Stimulated activated CD8-positive, alpha-beta memory T cell treated with anti-CD3 and anti-CD28 coated beads, Interleukin-12 subunit alpha, Interleukin-12 subunit beta, amount 100 ng/mL, for 24 hours (primary cell): ENCODE measurements around the gene COX4I1.
"Not testable (repeated sequence)": the region's sequence is repeated elsewhere in the genome, so short reads cannot be mapped to it uniquely, and the experiment has no call there.

Experiments
- DNase-seq: peaks from one replicate; pipeline ENCODE4 v3.0.0-alpha.2; 2020; ENCODE audit errors: extremely low read depth

Gene COX4I1

DNA sequence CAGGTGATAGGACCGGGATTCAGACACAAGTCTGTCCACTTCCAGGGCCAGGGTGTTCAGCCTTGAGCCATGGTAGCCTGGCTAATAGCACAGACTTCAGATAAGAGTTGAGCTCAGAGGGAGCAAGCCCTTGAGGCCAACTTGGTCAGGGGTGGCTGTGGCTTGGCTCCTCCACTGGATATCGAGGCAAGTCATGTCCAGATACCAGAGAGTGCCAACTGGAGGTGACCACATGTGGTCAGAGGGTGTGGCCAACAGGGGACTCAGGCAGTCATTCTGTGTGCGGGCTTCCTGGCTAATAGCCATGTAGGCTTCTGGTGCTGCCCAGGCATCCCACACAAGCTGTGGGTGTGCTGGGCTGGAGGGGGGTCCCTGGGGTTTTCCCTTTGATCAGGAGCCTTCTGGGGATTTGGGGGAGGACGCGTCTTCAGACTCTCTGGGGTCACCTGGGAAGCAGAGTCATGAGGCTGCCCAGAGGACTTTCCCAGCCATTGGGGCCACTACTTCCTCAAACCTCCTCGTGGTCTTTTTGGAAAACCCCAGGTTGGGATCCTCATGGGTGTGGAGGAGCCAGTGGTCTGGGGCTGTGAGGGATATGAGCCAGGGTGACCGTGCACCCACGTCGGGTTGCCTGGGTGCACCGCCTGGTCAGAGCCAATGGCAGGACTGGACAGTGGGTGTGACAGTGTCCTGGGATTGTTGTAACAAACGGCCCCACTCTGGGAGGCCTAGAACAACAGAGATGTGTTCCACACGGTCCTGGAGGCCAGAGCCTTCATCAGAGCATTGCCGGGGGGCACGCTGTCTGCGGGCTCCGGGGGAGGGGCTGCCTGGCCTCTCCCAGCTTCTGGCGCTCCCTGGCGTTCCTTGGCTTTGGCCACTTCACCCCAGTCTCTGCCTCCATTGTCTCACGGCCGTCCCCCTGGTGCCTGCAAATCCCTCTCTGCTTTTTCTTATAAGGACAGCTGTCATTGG, 25.0 kb downstream of the COX4I1 start:
- DNase-seq = no peak

DNA sequence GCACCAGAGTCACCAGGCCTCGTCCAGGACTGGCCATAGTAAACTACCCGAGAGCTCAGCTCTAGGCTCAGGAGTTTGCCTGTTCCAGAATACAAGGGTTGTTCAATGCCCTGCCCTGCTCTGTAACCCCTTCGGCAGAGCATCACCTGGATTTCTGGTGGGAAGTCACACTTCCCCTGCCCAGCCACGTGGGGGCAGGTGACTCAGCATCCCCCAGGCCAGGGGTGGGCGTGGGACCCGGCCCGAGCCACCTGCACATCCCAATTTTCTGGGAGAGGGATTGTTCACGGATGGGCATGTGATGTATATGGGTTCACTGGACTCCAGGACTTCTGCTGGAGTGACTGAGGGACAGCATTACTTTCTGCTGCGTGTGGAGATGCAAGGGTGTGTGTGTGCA, 25.8 kb downstream of the COX4I1 start:
- no peak for DNase-seq

DNA sequence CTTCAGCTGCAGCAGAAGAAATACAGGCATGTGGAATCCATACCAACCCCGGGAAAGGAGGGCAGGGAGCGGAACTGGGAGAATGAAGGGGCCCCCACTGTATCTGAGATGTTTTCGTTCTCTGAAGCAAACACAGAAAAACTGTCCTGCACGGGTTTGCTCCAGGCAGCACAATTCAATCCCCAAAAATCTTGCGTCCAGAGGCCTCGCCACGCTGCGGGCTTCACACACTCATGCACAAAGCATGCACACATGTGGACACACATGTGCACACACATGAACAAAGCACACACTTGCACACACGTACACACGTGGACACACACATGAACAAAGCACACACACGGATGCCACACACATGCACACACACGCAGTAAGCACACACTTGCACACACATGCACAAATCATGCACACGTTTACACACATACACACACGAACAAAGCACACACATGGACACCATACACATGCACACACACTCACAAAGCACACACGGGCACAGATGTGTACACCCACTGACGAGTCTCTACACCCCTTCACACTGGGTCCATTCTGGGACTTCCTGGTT, 27.3 kb downstream of the COX4I1 start:
- no peak for DNase-seq

DNA sequence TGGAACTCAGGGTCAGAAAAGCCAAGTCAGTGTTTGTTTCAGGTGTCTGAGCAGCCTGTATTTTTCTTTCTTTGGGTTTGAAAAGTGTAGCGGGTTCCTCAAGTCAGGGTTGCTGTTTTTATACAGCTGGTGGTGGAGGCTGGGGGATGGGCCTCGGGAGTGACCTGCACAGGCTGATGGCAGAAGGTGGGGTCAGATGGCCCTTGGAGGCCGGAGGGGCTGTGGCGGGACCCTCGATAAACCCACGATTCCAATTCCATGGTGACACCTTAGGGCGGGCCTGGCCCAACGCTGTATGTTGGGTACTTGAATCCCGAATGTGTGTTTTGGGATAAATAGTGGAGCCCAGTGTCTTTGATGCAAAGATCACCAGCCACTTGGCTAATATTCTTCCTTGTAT, 28.7 kb downstream of the COX4I1 start:
- DNase-seq = no peak

DNA sequence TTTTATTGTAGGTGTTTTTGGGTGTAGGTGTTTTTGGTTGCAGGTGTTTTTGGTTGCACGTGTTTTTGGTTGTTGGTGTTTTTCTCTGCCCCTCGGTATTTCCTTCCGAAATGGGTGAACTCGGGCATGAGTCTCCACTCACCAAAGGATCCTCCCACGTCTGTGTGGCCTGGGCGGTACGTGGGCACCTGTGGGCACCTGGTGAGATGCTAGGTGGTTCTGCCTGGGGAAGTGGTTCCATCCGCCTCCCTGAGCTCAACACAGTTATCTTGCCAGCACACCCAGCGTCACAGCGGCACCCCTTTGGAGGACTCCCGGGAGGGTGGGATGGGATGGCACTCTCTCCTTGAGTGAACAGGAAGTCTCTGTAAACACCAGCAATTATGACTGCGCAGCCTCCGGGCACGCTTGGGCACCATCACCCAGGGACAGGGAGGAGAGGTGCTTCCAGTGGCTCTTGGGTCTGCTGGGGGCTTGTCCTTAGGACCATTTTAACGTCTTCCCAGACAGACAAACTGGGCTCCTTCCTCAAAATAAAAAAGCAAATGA, 29.8 kb downstream of the COX4I1 start:
- no peak for DNase-seq

DNA sequence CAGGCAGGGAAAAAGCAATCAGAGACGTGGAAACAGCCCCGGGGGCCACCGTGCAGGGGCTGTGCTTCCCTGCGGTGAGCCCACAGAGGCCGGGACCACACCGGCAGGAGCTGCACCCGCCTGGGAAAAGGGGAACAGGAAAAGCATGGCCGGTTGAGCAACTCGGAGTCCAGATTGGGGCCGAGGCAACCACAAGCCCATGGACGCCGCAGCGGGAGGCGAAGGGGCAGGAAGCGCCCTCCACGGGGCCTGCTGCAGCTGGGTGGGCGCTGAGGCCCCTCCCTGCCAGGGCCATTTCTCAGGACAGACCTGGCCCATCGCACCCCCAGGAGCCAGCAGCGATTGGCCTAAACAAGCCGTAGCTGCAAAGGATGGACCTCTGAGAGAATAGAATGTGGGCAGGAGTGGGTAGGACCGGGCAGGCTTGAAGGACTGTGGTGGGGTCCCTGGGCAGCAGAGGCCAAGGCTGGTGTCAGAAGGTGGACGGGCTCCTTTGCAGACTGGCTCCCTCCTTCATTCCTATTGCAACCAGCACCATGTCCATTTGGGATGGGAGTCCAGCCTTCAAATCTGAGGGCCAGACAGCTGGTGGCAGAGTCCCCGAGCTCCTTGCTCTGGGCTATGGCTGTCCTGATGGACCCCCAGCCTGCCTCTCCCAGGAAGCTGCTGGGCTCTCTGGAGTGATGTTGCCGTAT, 30.4 kb downstream of the COX4I1 start:
- DNase-seq = no peak

DNA sequence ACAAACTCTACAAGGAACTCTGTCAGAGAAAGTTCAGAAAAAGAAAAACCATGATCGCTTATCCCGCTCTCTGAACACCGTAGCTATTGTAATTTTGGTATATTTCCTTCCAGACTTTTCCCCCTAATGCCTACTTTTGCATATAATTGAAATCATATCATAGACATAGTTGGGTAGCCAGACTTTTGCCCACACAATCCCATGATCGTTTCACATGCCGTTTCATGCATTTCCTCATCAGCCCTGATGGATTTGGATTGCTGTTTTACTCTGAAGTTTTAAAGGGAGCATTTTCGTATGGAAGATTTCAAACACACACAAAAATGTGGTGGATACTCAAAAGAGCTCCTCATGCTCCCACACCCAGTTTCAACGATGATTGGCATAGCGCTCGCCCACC, 31.3 kb downstream of the COX4I1 start:
- DNase-seq = no peak

DNA sequence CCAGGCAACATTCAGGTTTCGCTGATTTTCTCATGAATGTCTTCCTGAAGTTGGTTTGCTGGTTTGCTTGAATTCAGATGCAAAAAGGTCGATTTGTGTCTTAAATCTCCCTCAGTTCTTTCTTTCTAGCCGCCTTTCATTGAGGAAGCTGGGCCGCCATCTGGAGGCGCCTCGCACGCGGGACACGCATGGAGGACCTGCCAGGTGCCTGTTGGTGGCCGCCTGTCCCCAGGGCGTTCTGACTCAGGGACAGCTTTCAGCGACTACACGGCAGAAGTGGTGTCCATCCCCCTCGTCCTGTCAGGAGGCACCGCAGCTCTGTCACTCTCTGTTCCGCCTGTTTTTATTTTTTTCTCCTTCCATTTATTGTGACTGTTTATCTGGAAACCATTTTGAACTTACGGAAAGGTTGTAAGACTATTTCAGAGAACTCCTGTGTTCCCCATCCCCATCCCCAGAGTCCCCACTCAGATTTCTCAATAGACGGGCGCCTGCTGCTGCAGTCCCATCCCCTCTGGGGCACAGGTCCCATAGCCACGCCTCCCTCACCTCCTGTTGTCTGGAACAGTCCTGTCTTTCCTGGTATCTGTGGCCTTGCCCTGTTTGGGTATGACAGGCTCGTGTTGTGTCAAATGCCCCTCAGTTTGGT, 33.2 kb downstream of the COX4I1 start:
- DNase-seq = no peak

DNA sequence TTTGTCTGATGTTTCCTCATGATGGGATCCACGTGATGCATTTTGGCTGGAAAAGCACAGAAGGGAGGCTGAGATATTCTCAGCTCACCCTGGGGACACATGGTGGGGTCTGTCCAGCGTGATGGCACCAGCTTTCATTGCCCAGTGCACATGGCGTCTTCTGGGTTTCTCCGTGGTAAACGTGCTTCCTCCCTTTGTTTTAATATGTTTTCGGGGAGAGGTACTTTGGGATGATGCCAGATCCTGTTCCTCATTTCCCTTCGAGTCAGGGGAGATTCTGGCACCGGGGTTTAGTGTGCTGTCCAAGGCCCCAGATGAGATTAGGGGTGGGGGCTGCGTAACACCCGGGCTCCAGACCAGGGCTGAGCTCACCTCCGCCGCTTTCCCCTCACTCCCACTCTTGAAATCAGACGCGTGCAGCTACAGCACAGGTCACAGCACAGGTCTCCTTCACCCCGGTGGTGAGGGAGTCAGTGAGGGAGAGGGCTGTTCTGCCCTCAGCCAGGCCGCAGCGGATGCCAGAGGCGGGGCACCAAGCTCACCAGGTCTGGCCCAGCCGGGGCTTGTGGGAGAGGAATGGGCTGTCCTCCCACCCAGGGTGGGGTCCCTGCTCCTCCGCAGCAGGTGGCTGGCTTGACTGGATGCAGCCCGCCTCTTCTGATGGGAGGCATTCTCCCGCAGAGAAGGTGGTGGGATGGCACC, 33.9 kb downstream of the COX4I1 start:
- DNase-seq = no peak

DNA sequence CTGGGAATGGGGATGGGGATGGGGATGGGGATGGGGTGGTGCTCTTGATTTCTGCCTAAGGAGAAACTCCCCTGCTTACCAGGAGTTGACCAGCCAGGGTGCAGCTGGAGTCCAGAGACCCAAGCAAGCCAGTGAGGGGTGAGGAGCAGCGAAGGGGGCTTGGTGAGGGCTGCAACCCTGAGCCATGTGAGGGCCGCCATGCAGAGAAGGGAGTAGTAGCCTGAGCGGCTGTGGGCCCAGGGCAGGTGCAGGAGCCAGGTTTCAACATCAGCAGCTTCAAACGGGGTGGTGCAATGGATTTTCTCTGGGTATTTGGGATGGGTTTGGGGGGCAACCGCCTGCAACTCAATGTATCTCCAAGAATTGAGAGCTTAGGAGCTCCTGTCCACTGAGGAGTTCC, 35.2 kb downstream of the COX4I1 start:
- no peak for DNase-seq

DNA sequence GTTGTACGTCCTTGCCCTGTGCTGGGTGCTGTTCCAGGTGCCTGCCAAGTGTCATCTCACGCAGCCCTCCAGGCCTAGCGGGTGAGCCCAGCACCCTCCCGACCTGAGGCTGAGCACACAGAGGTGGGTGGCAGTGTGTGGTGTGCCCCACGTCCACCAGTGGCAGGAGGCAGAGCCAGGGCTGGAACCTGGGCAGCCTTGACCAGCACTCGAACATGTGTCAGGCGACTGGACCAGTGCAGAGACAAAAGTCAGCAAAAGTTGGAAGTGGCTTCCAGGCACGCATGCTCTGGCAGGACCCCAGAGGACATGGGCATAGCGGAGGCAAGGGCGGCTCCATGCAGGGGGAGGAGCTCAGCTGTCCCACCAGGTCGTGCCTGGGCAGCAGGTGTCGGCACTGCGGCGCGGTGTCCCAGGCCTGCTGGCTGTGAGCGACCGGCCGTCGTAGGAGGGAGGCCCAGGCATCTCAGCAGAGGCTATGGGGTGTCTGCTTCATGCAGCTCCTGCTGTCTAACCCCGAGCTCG, 35.8 kb downstream of the COX4I1 start:
- no peak for DNase-seq

DNA sequence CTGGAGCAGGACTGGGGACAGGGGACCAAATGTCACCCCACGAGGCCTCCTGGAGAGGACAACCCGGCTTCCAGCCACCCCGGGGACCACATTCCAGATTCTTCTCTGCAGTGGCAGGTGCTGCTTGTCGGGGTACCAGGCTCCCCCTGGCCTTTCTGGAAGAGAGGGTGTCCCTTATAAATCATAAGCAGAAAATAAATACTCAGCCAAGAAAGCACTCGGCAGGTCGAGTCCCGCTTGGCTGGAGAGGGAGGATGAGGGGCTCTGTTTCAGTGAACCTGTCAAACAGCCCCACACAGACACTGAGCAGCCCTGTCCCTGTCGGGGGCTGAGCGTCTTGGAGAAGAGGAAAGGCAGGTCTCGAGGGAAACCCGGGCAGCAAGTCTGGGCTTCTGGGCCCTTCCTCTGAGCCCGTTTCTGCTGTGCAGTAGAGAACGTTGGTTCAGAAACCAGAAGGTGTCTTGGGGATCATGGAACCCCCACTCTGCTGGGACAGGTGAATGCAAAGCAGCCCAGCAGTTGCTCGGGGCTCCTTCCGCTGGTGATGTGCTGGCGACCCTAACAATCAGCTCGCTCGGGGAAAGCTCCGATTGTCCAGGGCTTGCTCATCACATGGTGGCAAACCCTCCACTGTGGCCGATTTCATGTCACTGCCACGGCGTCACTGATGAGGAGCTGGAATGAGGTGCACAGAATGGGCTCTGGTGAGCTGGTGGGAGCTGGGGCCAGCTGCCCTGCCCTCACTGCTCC, 36.6 kb downstream of the COX4I1 start:
- DNase-seq = no peak

DNA sequence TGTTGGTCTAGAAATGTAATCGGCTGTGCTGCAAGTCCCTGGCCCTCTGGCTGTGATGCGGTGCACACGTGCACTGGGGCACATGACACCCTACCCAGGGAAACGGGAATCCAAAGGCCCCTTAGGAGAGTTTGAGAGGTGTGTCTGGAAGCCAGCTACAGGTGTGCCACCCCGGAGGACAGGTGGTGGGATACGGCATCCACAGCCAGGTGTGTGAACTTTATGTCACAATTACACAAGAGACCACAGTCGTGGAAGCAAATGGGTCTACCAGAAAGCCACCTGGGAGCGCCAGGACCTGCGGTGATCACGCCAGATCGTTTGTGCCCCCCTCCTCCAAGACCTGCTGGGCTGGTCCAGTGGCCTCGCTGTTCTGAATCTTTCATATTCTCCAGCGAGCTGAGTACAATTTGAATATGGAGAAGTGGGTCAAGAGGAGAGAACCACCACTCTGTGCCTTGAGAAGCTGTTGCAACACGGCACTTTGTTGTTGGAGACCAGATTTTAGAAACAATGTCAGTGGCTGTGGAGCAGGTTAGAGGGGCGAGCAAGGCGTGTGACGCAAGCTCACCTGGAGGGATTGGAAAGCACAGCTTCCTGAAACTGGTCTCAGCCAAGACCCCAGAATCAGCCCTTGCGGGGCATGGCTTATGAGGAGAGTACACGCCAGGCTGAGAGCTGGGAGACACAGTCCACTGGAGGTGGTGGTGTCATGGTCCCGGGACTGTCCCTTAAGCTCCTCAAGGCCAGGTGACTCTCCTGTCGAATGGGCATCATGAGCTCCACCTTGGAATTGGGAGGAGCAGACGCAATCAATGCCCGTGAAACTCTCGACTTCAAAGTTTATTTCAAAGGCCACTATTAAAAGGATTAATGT, 37.4 kb downstream of the COX4I1 start:
- no peak for DNase-seq

DNA sequence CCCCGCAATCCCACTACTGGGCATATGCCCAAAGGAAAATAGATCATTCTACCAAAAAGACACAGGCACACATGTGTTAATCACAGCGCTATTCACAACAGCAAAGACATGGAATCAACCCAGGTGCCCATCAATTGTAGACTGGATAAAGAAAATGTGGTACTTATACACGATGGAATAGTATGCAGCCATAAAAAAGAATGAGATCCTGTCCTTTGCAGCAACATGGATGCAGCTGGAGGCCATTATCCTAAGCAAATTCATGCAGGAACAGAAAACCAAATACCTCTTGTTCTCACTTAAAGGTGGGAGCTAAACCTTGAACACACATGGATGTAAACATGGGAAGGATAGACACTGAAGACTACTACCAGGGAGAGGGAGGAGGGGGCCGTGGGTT, 38.2 kb downstream of the COX4I1 start:
- not testable (repeated sequence) for DNase-seq

DNA sequence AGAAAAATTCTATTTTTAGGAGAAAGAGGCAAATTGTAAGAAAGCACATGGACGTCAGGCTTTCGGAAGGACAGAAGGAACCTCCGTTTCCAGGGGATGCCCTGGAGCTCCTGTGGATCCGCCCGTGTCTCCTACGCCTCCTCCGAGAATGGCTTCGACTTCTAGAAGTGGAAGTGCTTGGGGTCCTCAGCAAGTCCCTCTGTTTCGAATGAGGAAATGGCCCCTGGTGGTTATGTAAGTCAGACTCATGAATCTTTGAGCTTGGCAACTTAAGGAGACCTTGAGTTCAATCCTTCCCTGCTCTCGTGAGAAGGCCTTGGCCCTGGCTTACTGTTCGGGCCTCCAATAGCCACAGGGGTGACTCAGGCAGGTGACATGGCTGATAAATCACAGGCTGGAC, 38.9 kb downstream of the COX4I1 start:
- no peak for DNase-seq

DNA sequence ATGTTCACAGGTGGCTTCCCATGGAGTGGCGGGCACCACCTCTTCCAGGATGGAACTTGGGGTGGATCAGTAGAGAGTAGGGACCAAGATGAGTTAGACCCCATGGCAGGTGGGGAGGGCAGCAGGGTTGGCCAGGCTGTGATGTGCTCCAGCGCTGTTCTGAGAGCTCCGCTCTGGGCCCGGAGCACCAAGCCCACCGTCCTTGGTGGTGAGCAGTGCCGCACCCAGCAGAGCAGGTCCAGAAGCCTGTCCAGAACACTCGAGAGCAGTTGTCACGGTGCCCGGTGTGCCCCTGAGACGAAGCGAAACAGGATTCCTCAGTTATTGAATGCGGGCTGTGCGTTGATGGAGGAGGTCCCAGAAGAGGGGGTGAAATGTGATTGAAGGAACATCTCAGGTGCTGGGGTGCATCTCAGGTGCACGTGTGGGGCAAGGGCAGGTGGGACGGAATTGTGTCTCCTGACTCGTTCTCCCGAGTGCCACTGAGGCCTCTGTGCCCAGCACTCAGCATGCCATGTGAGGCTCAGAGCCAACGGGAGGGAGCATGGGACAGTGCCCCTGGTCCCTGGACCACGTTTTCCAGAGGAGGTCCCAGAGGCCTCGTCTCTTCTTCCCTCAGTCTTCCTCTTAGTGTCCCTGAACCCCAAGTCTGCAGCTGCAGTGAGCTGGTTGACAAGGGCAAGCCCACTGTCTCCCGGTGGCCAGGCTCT, 39.5 kb downstream of the COX4I1 start:
- no peak for DNase-seq

DNA sequence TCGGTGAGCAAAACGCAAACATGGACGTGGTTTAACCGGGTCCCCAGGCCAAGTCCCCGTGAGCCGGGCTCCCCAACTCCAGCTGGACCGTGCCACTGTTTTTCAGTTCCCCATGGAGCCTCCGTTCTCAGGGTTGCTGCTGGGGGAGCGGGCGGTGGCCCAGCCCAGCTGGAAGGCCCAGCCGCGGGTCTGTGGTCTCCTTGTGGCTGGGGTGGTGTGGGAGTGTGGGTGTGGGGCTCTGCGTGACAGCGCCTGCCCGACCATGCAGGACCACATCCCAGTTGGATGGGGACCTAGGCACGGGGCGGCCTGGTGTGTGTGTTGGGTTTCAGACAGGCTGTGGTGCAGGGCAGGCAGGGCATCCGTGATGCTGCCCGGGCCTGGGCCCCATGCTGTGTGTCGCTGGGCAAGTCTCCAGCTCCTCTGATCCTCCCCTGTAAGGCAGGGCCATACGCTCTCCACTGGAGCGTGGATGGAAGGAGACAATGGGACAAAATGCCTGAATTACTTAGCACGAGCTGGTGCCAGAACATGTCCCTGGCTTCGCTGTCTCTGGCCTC, 40.3 kb downstream of the COX4I1 start:
- DNase-seq = no peak

DNA sequence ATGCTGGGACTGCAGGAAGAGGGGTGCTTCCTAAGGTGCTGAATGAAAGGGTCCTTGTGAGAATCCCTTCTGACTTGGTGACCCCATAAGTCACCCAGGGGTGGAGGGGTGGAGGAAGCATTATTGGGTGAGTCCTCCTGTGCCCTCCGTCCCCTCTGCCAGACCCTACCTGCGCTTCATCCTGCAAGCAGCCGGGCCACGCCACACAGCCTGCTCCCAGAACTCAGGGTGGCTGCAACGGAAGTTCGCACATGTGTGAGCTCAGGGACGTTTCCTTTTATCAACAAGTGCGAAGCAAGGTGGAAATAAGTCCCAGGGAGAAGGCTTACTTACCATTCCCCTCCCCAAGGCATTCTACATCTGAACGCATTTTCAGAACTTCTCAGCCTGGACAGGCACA, 40.9 kb downstream of the COX4I1 start:
- no peak for DNase-seq
